ENCODE results near the gene PDLIM5. TPM values are rescaled to one million over a fixed set of nuclear protein-coding genes. Genes with fewer than 3 reads are reported as not detected.

The PDLIM5 gene
- total and polyA plus RNA-seq, 2 of the 8 experiments (the other 6 are each of a cell fraction or from before 2014, with no cell fraction given) = 37.3 to 62.1 TPM

- Histone ChIP-seq H3K27ac (ENCODE audit: low read depth, low read length) (no peak overlapping the region), H2BK15ac (ENCODE audit: low read length) (no peak overlapping the region), H3K56ac (replicated peaks; ENCODE audit: insufficient read length, low read depth, low read length) (no peak overlapping the region), H4K5ac (ENCODE audit: insufficient read length, low read depth, low read length) (no peak overlapping the region), H2AK5ac (ENCODE audit: low read depth, low read length) (no peak overlapping the region), H3K14ac (ENCODE audit: insufficient read length) (no peak overlapping the region), H4K8ac (ENCODE audit: extremely low read depth, insufficient read depth, low read length) (no peak overlapping the region), H3K9me3 (ENCODE audit: insufficient read depth in 2 of 2, low read depth in 1 of 2, low read length in 1 of 2) (no peaks in the 10 kb centered on the region), H2AFZ (ENCODE audit: low read length) (no peak overlapping the region), H3K27me3 (replicated peaks in 1 of 4; ENCODE audit: control insufficient read depth in 3 of 4, extremely low read depth in 1 of 4, insufficient read depth in 3 of 4, low read length in 3 of 4) (no peaks in the 10 kb centered on the region), H3K4me1 (replicated peaks in 1 of 4; ENCODE audit: control insufficient read depth in 3 of 4, insufficient read depth in 4 of 4, low read length in 3 of 4) (no peaks in the 10 kb centered on the region), H3K18ac (ENCODE audit: extremely low read depth, low read length) (no peak overlapping the region), H3K9ac (replicated peaks in 1 of 4; ENCODE audit: extremely low read depth in 1 of 4, low read depth in 3 of 4, low read length in 3 of 4) (no peak overlapping the region), H3K4ac (replicated peaks; ENCODE audit: insufficient read length, low read depth, low read length) (no peak overlapping the region), H3K79me2 (ENCODE audit: control insufficient read depth in 1 of 2, insufficient read depth in 2 of 2, low read length in 2 of 2) (no peaks in the 10 kb centered on the region), H3K36me3 (ENCODE audit: control insufficient read depth in 2 of 4, insufficient read depth in 4 of 4, low read length in 3 of 4) (no peaks in the 10 kb centered on the region; a peak in 1 of 8 replicates), H3K4me3 (ENCODE audit: extremely low read depth in 1 of 4, insufficient read depth in 2 of 4, low read depth in 3 of 4, low read length in 4 of 4) (no peak overlapping the region), H3K23ac (ENCODE audit: insufficient read length) (no peak overlapping the region), H2BK12ac (ENCODE audit: low read depth, low read length) (no peak overlapping the region), H2BK20ac (ENCODE audit: low read length) (no peak overlapping the region), H2BK120ac (replicated peaks; ENCODE audit: low read depth, low read length) (no peak overlapping the region), H3K4me2 (ENCODE audit: insufficient read depth in 1 of 2, low read depth in 2 of 2, low read length in 2 of 2) (no peak overlapping the region), H4K91ac (replicated peaks; ENCODE audit: insufficient read length, low read length) (no peak overlapping the region), H4K20me1 (replicated peaks in 1 of 2; ENCODE audit: control insufficient read depth in 1 of 2, insufficient read depth in 2 of 2, low read length in 2 of 2) (no peaks in the 10 kb centered on the region), H3K79me1 (ENCODE audit: low read depth, low read length) (no peaks in the 10 kb centered on the region), H3K23me2 (ENCODE audit: low read depth, low read length) (no peaks in the 10 kb centered on the region), H2BK5ac (ENCODE audit: low read depth, low read length) (no peak overlapping the region)
- DNase-seq (ENCODE audit: low read depth in 1 of 2, low spot score in 2 of 2) = no peak
- WGBS, 2 experiments (ENCODE audit: extremely low coverage in 1 of 2, insufficient coverage in 1 of 2, insufficient read length in 1 of 2, insufficient replicate concordance in 2 of 2, low coverage in 1 of 2, low lambda C conversion rate in 2 of 2, missing lambda C conversion rate in 1 of 2) = 92% methylated on average over 3 of the region's 3 CpGs; no CpG with 5 or more reads in 1 of the 2 experiments
- CTCF ChIA-PET (ENCODE audit: partially characterized antibody) = interaction anchor here (1.1 kb wide), 1 partner anchor 39 kb away, joined by 4 read pairs; no protein-coding TSS in a partner anchor
- no peak for FAIRE-seq
- TF ChIP-seq KDM1A (IDR thresholded peaks at IDR 0.05; ENCODE audit: borderline replicate concordance, low read length) = no peak
- no peak for TF ChIP-seq TEAD4 (IDR thresholded peaks at IDR 0.05; ENCODE audit: low read depth, low read length)
- no peak for TF ChIP-seq MAX (IDR thresholded peaks at IDR 0.05)
- TF ChIP-seq HDAC2 (IDR thresholded peaks at IDR 0.05; ENCODE audit: borderline replicate concordance in 1 of 2, low read depth in 2 of 2, low read length in 2 of 2) = no peak
- no peak for TF ChIP-seq MAFK (IDR thresholded peaks at IDR 0.05; ENCODE audit: low read depth, low read length)
- no peak for TF ChIP-seq RFX5 (IDR thresholded peaks at IDR 0.05; ENCODE audit: borderline replicate concordance, low read depth, low read length)
- TF ChIP-seq SP1 (IDR thresholded peaks at IDR 0.05; ENCODE audit: low read depth, low read length) = no peak
- no peak for TF ChIP-seq POLR2A (IDR thresholded peaks at IDR 0.05; ENCODE audit: control extremely low read depth in 1 of 2, low read depth in 2 of 2, low read length in 2 of 2)
- TF ChIP-seq KDM4A (IDR thresholded peaks at IDR 0.05; ENCODE audit: low read depth, low read length, severe bottlenecking) = no peak
- no peak for TF ChIP-seq GTF2F1 (IDR thresholded peaks at IDR 0.05; ENCODE audit: borderline replicate concordance, low read depth, low read length)
- POLR2A ChIA-PET (ENCODE audit: partially characterized antibody) = interaction anchor here (0.7 kb wide), 1 partner anchor 106 kb away, joined by 3 read pairs; no protein-coding TSS in a partner anchor
Measured at GRCh38 chr4:94665500-94666404, 214.0 kb downstream of the PDLIM5 start.

All from H1 (cell line).